Neural progenitor cell (in vitro differentiated cells): Measurements from ENCODE around the gene UBAC1. TPM values are rescaled to one million over a fixed set of nuclear protein-coding genes. Genes with fewer than 3 reads are reported as not detected.

Experiments
- DNase-seq: peaks from one replicate; pipeline ENCODE4 v3.0.0-alpha.2; 2016; ENCODE audit warnings: low spot score
- H2AFZ ChIP-seq: fragments of 200-600 bp; sonication (generic); replicated peaks from 2 replicates; pipeline ENCODE4 v1.6.1; 2016; ENCODE audit warnings: antibody characterized with exemption
- H3F3A ChIP-seq: fragments of 200-600 bp; sonication (generic); 2 replicates; pipeline ENCODE4 v1.6.1; 2016; ENCODE audit warnings: antibody characterized with exemption, low read depth
- H3K27ac ChIP-seq: fragments of 200-600 bp; sonication (generic); 2 replicates; pipeline ENCODE4 v1.5.1; 2016; ENCODE audit warnings: mild to moderate bottlenecking
- H3K27me3 ChIP-seq: fragments of 200-600 bp; sonication (generic); 2 replicates; pipeline ENCODE4 v1.6.1; 2016; ENCODE audit warnings: mild to moderate bottlenecking, moderate library complexity
- H3K36me3 ChIP-seq: fragments of 200-600 bp; sonication (generic); 2 replicates; pipeline ENCODE4 v1.5.1; 2016
- H3K4me1 ChIP-seq: fragments of 200-600 bp; sonication (generic); 2 replicates; pipeline ENCODE4 v1.6.1; 2016; ENCODE audit warnings: mixed run types
- H3K4me2 ChIP-seq: fragments of 200-600 bp; sonication (generic); 2 replicates; pipeline ENCODE4 v1.6.1; 2016
- H3K4me3 ChIP-seq: fragments of 200-600 bp; sonication (generic); 2 replicates; pipeline ENCODE4 v1.5.1; 2016
- H3K79me2 ChIP-seq: fragments of 200-600 bp; sonication (generic); 2 replicates; pipeline ENCODE4 v1.6.1; 2016; ENCODE audit warnings: low read depth
- H3K9ac ChIP-seq: fragments of 200-600 bp; sonication (generic); 2 replicates; pipeline ENCODE4 v1.6.1; 2016
- H3K9me3 ChIP-seq: fragments of 200-600 bp; sonication (generic); 2 replicates; pipeline ENCODE4 v1.5.1; 2016; ENCODE audit warnings: low read depth
- H4K20me1 ChIP-seq: fragments of 200-600 bp; sonication (generic); 2 replicates; pipeline ENCODE4 v1.6.1; 2016; ENCODE audit warnings: low read depth
- H3K27ac Mint-ChIP-seq: 3 replicates; pipeline ENCODE4 v1.8.0; 2021; ENCODE audit warnings: mixed read lengths
- H3K27me3 Mint-ChIP-seq: 2 replicates; pipeline ENCODE4 v1.8.0; 2022; ENCODE audit warnings: low read depth, mild to moderate bottlenecking, inconsistent platforms, moderate library complexity, mixed read lengths; ENCODE audit not compliant: insufficient read depth
- H3K36me3 Mint-ChIP-seq: 3 replicates; pipeline ENCODE4 v1.8.0; 2021; ENCODE audit warnings: mixed read lengths
- H3K4me1 Mint-ChIP-seq: 3 replicates; pipeline ENCODE4 v1.8.0; 2021; ENCODE audit warnings: mixed read lengths
- H3K4me3 Mint-ChIP-seq: 3 replicates; pipeline ENCODE4 v1.8.0; 2021; ENCODE audit warnings: mild to moderate bottlenecking, moderate library complexity, mixed read lengths
- H3K9me3 Mint-ChIP-seq: 3 replicates; pipeline ENCODE4 v1.8.0; 2020; ENCODE audit warnings: mixed read lengths
- EZH2 ChIP-seq: fragments of 200-600 bp; sonication (generic); IDR thresholded peaks from 2 replicates; pipeline ENCODE4 v1.6.1; 2017; ENCODE audit warnings: antibody characterized with exemption, mild to moderate bottlenecking, moderate library complexity
- EZH2phosphoT487 ChIP-seq: fragments of 200-600 bp; sonication (generic); IDR thresholded peaks from 2 replicates; pipeline ENCODE4 v1.6.1; 2017; ENCODE audit warnings: antibody characterized with exemption
- total RNA-seq: library from RNA; depleted of rRNA; stranded (reverse); fragments of >200 nt; gene quantifications from 2 replicates; pipeline ENCODE4 v1.2.3, GENCODE V29; 2015; ENCODE audit warnings: low replicate concordance
- TF ChIP-seq, protein P1 (sequence below): fragments of 200-600 bp; sonication (generic); IDR thresholded peaks from 2 replicates; pipeline ENCODE4 v1.5.1; 2017; ENCODE audit warnings: antibody characterized with exemption, mild to moderate bottlenecking

The UBAC1 gene
- total RNA-seq, 1 donor from 2014 or later: 66.0 TPM

DNA sequence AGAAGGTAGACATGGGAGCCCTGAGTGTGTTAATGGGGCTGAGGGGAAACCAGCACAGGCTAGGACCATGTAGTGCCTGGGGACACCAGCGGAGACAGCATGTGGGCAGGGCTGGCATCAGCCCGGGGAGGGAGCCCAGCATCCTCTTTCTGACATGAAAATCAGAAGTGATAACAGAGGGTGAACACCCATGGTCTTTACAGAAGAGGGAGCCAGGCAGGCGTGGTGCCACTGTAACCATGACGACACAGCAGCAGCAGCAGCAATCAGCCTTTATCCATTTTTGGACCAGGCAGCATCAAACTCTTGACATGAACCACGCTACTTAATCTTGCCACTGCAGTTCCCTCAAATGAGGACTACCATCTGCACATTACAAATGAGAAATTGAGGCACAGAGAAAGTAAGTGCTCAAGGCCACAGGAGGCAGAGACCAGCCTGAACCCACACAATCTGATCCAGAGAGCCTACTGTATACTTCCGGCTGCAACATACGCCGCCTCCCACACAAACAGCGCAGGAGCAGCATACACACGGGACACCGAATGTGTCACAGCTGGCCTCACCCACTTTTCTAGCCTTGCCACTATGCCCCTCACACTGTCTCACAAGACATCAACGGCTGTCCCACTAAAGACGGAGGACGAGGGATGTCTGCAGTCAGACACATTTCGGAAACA, 77.6 kb downstream of the UBAC1 start:
- H3K79me2 ChIP-seq: peaks cover 100% of the 10 kb centered on the region
- DNase-seq: no peak
- TF ChIP-seq, protein P1, sequence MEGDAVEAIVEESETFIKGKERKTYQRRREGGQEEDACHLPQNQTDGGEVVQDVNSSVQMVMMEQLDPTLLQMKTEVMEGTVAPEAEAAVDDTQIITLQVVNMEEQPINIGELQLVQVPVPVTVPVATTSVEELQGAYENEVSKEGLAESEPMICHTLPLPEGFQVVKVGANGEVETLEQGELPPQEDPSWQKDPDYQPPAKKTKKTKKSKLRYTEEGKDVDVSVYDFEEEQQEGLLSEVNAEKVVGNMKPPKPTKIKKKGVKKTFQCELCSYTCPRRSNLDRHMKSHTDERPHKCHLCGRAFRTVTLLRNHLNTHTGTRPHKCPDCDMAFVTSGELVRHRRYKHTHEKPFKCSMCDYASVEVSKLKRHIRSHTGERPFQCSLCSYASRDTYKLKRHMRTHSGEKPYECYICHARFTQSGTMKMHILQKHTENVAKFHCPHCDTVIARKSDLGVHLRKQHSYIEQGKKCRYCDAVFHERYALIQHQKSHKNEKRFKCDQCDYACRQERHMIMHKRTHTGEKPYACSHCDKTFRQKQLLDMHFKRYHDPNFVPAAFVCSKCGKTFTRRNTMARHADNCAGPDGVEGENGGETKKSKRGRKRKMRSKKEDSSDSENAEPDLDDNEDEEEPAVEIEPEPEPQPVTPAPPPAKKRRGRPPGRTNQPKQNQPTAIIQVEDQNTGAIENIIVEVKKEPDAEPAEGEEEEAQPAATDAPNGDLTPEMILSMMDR: no peak
- no peak for TF ChIP-seq EZH2phosphoT487
- no peak for TF ChIP-seq EZH2
- peaks cover 100% of the 10 kb centered on the region for H4K20me1 ChIP-seq
- no peaks in the 10 kb centered on the region for H3K4me1 ChIP-seq
- H3K27ac ChIP-seq: no peak overlapping the region
- Mint-ChIP-seq H3K36me3 (peaks cover 12% of the 10 kb centered on the region), H3K4me1 (peaks cover 51% of the 10 kb centered on the region), H3K4me3 (no peak overlapping the region), H3K27me3 (peaks cover 6% of the 10 kb centered on the region), H3K27ac (no peak overlapping the region), H3K9me3 (no peaks in the 10 kb centered on the region)
- no peaks in the 10 kb centered on the region for H3K27me3 ChIP-seq
- no peak overlapping the region for H2AFZ ChIP-seq
- no peaks in the 10 kb centered on the region for H3F3A ChIP-seq
- no peaks in the 10 kb centered on the region for H3K9me3 ChIP-seq
- no peak overlapping the region for H3K4me2 ChIP-seq
- no peaks in the 10 kb centered on the region for H3K36me3 ChIP-seq
- H3K4me3 ChIP-seq: no peak overlapping the region
- H3K9ac ChIP-seq: no peak overlapping the region

Other genes starting within 250 kb of the UBAC1 start
- gene CAMSAP1, start 53.8 kb downstream of the UBAC1 start, total RNA-seq: 39.3 and 44.9 TPM in 2 replicates
- 4.5 and 9.1 TPM in 2 replicates for gene NACC2, start 133.9 kb upstream of the UBAC1 start, total RNA-seq
- gene TMEM250, start 157.5 kb upstream of the UBAC1 start, total RNA-seq: 16.3 and 46.2 TPM in 2 replicates
- not detected in 2 replicates for gene LHX3, start 243.8 kb upstream of the UBAC1 start, total RNA-seq